ENCODE results near the gene TBC1D30. TPM values are rescaled to one million over a fixed set of nuclear protein-coding genes. Genes with fewer than 3 reads are reported as not detected.

TBC1D30 gene
- total RNA-seq, 1 donor from 2014 or later, result 3.1 TPM

GRCh38 chr12:64826234-64826633 lies 1.8 kb downstream of the TBC1D30 start:
- TF ChIP-seq, protein P1, sequence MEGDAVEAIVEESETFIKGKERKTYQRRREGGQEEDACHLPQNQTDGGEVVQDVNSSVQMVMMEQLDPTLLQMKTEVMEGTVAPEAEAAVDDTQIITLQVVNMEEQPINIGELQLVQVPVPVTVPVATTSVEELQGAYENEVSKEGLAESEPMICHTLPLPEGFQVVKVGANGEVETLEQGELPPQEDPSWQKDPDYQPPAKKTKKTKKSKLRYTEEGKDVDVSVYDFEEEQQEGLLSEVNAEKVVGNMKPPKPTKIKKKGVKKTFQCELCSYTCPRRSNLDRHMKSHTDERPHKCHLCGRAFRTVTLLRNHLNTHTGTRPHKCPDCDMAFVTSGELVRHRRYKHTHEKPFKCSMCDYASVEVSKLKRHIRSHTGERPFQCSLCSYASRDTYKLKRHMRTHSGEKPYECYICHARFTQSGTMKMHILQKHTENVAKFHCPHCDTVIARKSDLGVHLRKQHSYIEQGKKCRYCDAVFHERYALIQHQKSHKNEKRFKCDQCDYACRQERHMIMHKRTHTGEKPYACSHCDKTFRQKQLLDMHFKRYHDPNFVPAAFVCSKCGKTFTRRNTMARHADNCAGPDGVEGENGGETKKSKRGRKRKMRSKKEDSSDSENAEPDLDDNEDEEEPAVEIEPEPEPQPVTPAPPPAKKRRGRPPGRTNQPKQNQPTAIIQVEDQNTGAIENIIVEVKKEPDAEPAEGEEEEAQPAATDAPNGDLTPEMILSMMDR (IDR thresholded peaks at IDR 0.05; ENCODE audit: unreplicated experiment), result no peak
- Mint-ChIP-seq H3K4me1 (peaks cover 16% of the 10 kb centered on the region), H3K27me3 (ENCODE audit: low read depth) (peaks cover 90% of the 10 kb centered on the region), H3K27ac (no peak overlapping the region), H3K36me3 (peaks cover 2% of the 10 kb centered on the region), H3K9me3 (peaks cover 4% of the 10 kb centered on the region), H3K4me3 (peak overlapping the region; percentile 37)
- DNase-seq (ENCODE audit: low spot score in 2 of 2, unreplicated experiment in 2 of 2), result peak; percentile 50 to 76

GRCh38 chr12:64828713-64829112 lies 4.3 kb downstream of the TBC1D30 start:
- Mint-ChIP-seq H3K27me3 (ENCODE audit: low read depth) (peaks cover 85% of the 10 kb centered on the region), H3K36me3 (peaks cover 3% of the 10 kb centered on the region), H3K4me1 (peaks cover 16% of the 10 kb centered on the region), H3K4me3 (no peak overlapping the region), H3K27ac (no peak overlapping the region), H3K9me3 (peaks cover 7% of the 10 kb centered on the region)
- DNase-seq (ENCODE audit: low spot score in 2 of 2, unreplicated experiment in 2 of 2), result no peak
- TF ChIP-seq, protein P1 (IDR thresholded peaks at IDR 0.05; ENCODE audit: unreplicated experiment), result no peak

DNA sequence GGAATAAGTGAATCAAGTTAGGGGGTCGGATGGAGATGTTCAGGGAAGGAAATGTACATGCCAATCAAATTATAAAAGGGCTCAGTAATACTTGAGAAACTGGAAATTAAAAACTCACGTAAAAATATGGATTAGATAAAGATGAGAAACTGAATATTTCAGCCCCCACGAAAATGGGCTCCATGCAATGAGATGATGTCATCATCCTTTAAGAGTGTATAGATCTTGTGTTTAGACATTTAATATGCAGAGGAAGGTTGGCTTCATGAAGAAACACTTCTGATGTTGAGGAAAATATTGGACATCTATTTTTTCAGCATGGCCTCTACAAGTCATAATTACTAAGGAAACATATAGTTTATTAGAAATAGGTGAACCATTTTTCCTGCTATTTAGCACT lies 9.5 kb downstream of the TBC1D30 start:
- TF ChIP-seq, protein P1 (IDR thresholded peaks at IDR 0.05; ENCODE audit: unreplicated experiment), result no peak
- Mint-ChIP-seq H3K4me3 (no peak overlapping the region), H3K9me3 (peaks cover 7% of the 10 kb centered on the region), H3K27ac (no peak overlapping the region), H3K36me3 (peaks cover 3% of the 10 kb centered on the region), H3K27me3 (ENCODE audit: low read depth) (peaks cover 41% of the 10 kb centered on the region), H3K4me1 (no peaks in the 10 kb centered on the region)
- DNase-seq (ENCODE audit: low spot score in 2 of 2, unreplicated experiment in 2 of 2), result no peak

DNA sequence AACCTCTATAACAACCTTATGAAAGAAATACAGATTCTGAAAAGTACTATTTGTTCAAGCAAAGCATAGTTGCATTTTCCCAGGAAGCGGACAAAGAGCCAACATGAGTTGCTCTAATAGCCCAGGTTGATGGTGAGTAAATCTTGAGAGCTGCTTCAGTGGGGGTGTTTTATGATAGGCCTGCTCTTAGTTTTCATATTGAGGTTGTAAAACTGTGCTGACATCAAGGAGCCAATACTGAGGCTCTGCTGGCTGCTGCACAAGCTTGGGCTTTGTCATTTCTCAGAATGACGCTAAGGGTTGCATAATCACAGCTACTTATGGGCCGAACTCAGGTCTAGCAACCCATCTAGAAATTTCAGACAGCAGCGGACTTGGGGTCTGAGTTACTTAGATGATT lies 11.5 kb downstream of the TBC1D30 start:
- Mint-ChIP-seq H3K4me1 (no peaks in the 10 kb centered on the region), H3K4me3 (no peak overlapping the region), H3K27ac (no peak overlapping the region), H3K36me3 (peaks cover 3% of the 10 kb centered on the region), H3K27me3 (ENCODE audit: low read depth) (peaks cover 28% of the 10 kb centered on the region), H3K9me3 (peaks cover 7% of the 10 kb centered on the region)
- no peak for DNase-seq (ENCODE audit: low spot score in 2 of 2, unreplicated experiment in 2 of 2)
- TF ChIP-seq, protein P1 (IDR thresholded peaks at IDR 0.05; ENCODE audit: unreplicated experiment), result no peak

GRCh38 chr12:64836856-64837255 lies 12.4 kb downstream of the TBC1D30 start:
- TF ChIP-seq, protein P1 (IDR thresholded peaks at IDR 0.05; ENCODE audit: unreplicated experiment), result no peak
- peaks cover 3% of the 10 kb centered on the region for H3K36me3 Mint-ChIP-seq
- DNase-seq (ENCODE audit: low spot score in 2 of 2, unreplicated experiment in 2 of 2), result no peak
- H3K4me1 Mint-ChIP-seq, result no peaks in the 10 kb centered on the region
- H3K4me3 Mint-ChIP-seq, result no peak overlapping the region
- peaks cover 27% of the 10 kb centered on the region for H3K27me3 Mint-ChIP-seq (ENCODE audit: low read depth)
- peaks cover 7% of the 10 kb centered on the region for H3K9me3 Mint-ChIP-seq
- no peak overlapping the region for H3K27ac Mint-ChIP-seq

DNA sequence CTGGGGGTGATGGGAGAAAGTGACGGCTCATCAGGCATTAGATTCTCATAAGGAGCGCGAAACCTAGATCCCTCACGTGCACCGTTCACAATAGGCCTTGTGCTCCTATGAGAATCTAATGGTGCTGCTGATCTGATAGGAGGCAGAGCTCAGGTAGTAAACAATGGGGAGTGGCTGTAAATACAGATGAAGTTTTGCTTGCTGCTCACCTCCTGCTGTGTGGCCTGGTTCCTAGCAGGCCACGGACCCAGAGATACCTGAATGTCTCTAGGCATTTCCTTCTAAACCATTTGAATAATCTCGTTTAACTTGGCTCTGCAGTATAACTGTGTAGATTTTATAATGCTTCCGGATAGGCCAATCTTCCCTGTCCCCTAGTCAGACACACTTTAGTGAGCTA lies 13.0 kb downstream of the TBC1D30 start:
- peaks cover 3% of the 10 kb centered on the region for H3K36me3 Mint-ChIP-seq
- TF ChIP-seq, protein P1 (IDR thresholded peaks at IDR 0.05; ENCODE audit: unreplicated experiment), result no peak
- no peak overlapping the region for H3K4me3 Mint-ChIP-seq
- no peak for DNase-seq (ENCODE audit: low spot score in 2 of 2, unreplicated experiment in 2 of 2)
- H3K9me3 Mint-ChIP-seq, result peaks cover 7% of the 10 kb centered on the region
- H3K27ac Mint-ChIP-seq, result no peak overlapping the region
- H3K27me3 Mint-ChIP-seq (ENCODE audit: low read depth), result peaks cover 25% of the 10 kb centered on the region
- no peaks in the 10 kb centered on the region for H3K4me1 Mint-ChIP-seq
